CD4-positive, alpha-beta T cell treated with Interleukin-17A for 4 hours (primary cell): ENCODE measurements around the gene FNBP1L.

Experiments used
- DNase-seq: peaks from one replicate; pipeline ENCODE4 v3.0.0-alpha.2; 2020; ENCODE audit warnings: mixed read lengths

The FNBP1L gene

DNA sequence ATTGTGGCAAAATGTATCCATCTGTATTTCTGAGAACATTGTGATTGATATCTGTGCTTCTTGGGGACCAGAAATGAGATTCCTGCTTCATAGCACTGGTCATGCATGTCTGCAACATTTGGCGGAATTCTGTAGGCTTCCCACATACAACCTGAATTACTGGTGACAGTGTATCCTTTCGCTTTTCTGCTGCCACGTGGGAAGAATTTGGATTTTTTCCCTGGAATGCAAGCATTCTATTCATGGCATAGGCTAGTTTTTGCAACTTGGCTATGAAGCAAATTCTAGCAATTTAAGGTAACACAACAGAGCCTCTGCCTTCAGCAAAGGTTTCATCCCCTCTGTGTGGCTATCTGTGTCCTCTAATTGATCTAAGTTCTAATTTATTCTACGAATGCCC is 147.8 kb downstream of the FNBP1L start:
- no peak for DNase-seq

DNA sequence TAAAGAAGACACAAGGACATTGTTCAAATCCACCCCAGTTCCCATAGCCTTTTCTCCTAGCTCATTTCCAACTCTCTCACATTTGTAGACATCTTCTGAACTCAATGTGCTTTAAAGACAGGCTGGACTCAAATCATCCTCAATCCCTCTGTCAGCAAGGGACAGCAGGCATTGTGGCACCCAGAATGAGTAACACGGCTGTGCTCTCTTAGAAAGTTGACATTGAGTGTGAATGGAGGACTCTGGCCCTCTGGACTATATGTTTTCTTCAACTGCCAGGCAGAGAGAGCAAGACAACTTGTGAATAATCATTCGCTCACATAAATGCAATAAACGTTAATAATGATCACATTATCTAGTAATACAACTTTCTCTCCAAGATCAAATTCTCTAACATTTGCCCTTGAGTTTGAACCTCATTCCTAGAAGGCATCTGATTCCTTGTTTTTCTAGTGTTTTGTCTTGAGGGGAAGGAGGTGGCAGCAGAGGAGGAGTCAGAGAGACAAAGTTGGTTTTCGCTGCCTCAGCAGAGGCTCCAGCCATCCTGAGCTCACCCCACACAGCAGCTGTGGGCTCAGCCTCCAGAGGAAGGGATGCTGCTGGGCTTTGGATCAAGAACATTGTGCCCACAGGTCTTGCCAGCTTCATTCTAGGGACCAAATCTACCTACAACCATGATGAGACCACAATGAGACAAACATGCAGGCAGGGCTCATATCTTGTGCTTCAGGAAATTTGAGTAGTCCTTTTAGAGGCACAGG is 148.6 kb downstream of the FNBP1L start:
- DNase-seq, result no peak

- no peak for DNase-seq
Measured at GRCh38 chr1:93597709-93598108, 149.8 kb downstream of the FNBP1L start.

- DNase-seq, result no peak
Measured at GRCh38 chr1:93598396-93598795, 150.5 kb downstream of the FNBP1L start.

DNA sequence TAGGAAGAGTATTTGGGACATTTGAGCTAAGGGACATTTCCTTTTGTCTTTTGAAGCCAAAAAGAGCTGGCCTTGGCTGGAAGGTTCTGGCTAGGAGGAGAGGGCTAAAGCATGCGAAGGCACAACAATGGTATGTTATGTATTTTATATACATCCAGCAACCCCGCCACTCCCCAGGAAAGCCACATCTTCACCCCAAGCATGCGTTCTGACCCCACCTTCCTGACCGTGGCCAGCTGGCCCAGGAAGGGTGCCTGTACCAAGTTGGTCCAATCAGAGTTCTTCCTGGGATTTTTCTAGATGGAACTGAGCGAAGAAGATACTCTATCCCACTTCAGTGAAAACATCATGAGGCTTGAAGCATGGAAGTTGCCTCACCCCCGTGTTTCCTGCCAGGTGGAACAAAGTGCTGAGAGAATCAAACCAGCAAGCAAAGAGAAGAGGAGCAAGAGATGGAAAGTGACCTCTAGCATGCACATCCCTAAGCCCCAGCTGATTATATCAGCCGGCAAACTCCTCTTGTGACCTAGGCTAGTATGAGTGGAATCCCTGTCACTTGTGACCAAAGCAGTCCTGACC is 151.0 kb downstream of the FNBP1L start:
- DNase-seq, result no peak

GRCh38 chr1:93599479-93599878 is 151.6 kb downstream of the FNBP1L start:
- no peak for DNase-seq

GRCh38 chr1:93600663-93601062 is 152.7 kb downstream of the FNBP1L start:
- no peak for DNase-seq

DNA sequence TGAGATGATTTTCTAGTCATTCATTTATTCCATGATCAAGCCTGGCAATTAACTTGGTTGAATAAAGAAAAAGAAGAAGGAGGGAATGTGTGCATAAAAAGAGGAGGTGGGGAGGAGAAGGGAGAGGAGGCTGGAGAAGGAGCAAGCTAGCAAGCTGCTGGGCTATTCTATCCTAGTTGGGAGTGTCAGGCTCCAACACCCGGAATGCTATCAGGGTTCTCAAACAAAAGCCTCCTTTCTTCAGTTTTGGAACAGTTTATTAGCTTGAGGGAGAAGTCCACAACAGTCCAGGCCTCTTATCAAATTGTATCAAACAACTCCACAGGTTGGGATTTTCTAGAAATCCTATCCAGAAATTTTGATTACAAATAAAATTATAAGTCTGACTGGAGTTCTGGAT is 153.8 kb downstream of the FNBP1L start:
- DNase-seq, result no peak

DNA sequence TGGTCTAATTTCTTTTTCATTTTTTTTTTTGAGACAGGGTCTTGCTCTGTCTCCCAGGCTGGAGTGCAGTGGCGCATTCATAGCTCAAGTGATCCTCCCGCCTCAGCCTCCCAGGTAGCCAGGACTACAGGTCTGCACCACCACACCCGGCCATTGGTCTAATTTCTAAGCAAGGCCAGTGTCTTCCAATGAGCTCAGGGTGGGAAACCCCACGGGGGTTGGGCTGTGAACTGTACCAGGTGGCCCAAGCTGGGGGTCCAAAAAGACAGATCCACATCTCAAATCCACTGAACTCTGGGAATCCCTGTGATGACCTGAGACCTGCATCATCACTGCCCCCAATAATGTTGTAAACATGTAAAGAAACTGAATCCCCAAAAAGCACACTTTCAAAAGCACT is 154.2 kb downstream of the FNBP1L start:
- DNase-seq, result no peak

GRCh38 chr1:93603106-93603505 is 155.2 kb downstream of the FNBP1L start:
- no peak for DNase-seq

GRCh38 chr1:93603601-93604000 is 155.7 kb downstream of the FNBP1L start:
- no peak for DNase-seq
